IMR-90 (cell line): ENCODE measurements around the gene RAF1. TPM values are rescaled to one million over a fixed set of nuclear protein-coding genes. Genes with fewer than 3 reads are reported as not detected.
"Not testable (repeated sequence)": the region's sequence is repeated elsewhere in the genome, so short reads cannot be mapped to it uniquely, and the experiment has no call there.

Source experiments
- ATAC-seq: fragments of 200-7000 bp; cut with Tn5 transposase; 2 replicates; pipeline ENCODE4 v1.9.1; 2020; ENCODE audit warnings: low read depth, mild to moderate bottlenecking, moderate library complexity
- BruUV-seq: library from RNA; stranded (reverse); fragments of 400-500 nt; replicated peaks from 2 replicates; lab custom pipeline; 2021; lab: Mats Ljungman, UMichigan
- CTCF ChIA-PET: fragments of 300-600 bp; formaldehyde crosslinking; extraction: SDS; loops from one replicate; lab custom pipeline; 2021; ENCODE audit warnings: antibody characterized with exemption; lab: Yijun Ruan, JAX
- POLR2A ChIA-PET: fragments of 300-600 bp; sonication (Branson Sonifier 250); formaldehyde crosslinking; loops from one replicate; lab custom pipeline; 2022; ENCODE audit warnings: antibody characterized with exemption; ENCODE audit not compliant: unreplicated experiment; lab: Charles Lee
- DNase-seq: peaks from one replicate; pipeline ENCODE4 v3.0.0; 2013
- H2AFZ ChIP-seq: replicated peaks from 2 replicates; pipeline ENCODE3; 2013; ENCODE audit warnings: low read length, mild to moderate bottlenecking; ENCODE audit not compliant: poor library complexity
- H2AK5ac ChIP-seq: 2 replicates; pipeline ENCODE4 v1.6.1; 2013; ENCODE audit warnings: low read depth, low read length, inconsistent platforms
- H2AK9ac ChIP-seq: replicated peaks from 2 replicates; pipeline ENCODE3; 2013; ENCODE audit warnings: mild to moderate bottlenecking, low read depth, low read length, moderate library complexity; ENCODE audit not compliant: poor library complexity
- H2BK120ac ChIP-seq: 2 replicates; pipeline ENCODE4 v1.6.1; 2013; ENCODE audit warnings: low read depth, low read length, inconsistent platforms
- H2BK15ac ChIP-seq: 3 replicates; pipeline ENCODE4 v1.6.1; 2013; ENCODE audit warnings: low read depth, low read length, inconsistent platforms
- H2BK20ac ChIP-seq: 2 replicates; pipeline ENCODE4 v1.6.1; 2013; ENCODE audit warnings: low read depth, mild to moderate bottlenecking, inconsistent platforms, low read length, moderate library complexity
- H2BK5ac ChIP-seq: 2 replicates; pipeline ENCODE4 v1.6.1; 2013; ENCODE audit warnings: mild to moderate bottlenecking, low read depth, low read length, inconsistent platforms; ENCODE audit not compliant: poor library complexity, severe bottlenecking
- H3K14ac ChIP-seq: replicated peaks from 2 replicates; pipeline ENCODE4 v1.6.1; 2013; ENCODE audit warnings: low read depth, low read length, inconsistent platforms
- H3K18ac ChIP-seq: 2 replicates; pipeline ENCODE4 v1.6.1; 2013; ENCODE audit warnings: low read depth, low read length, control low read depth
- H3K23ac ChIP-seq: 2 replicates; pipeline ENCODE4 v1.6.1; 2013; ENCODE audit warnings: low read depth, low read length, inconsistent platforms
- H3K27ac ChIP-seq: 2 replicates; pipeline ENCODE4 v1.5.1; 2013; ENCODE audit warnings: mild to moderate bottlenecking, control low read depth, low read length; ENCODE audit not compliant: insufficient read depth
- H3K27me3 ChIP-seq: 2 replicates; pipeline ENCODE4 v1.6.1; 2013; ENCODE audit warnings: low read length; ENCODE audit not compliant: control insufficient read depth, insufficient read depth
- H3K36me3 ChIP-seq: 2 replicates; pipeline ENCODE4 v1.6.1; 2013; ENCODE audit warnings: low read length, mixed read lengths; ENCODE audit not compliant: control insufficient read depth, insufficient read depth
- H3K4ac ChIP-seq: 2 replicates; pipeline ENCODE4 v1.6.1; 2013; ENCODE audit warnings: low read depth, low read length, inconsistent platforms
- H3K4me1 ChIP-seq: 2 replicates; pipeline ENCODE4 v1.6.1; 2013; ENCODE audit warnings: low read length, mixed read lengths; ENCODE audit not compliant: control insufficient read depth, insufficient read depth
- H3K4me2 ChIP-seq: 2 replicates; pipeline ENCODE4 v1.6.1; 2013; ENCODE audit warnings: low read depth, mild to moderate bottlenecking, control low read depth, low read length, moderate library complexity
- H3K4me3 ChIP-seq: 2 replicates; pipeline ENCODE4 v1.5.1; 2013; ENCODE audit warnings: low read depth, mild to moderate bottlenecking, control low read depth, low read length, moderate library complexity; ENCODE audit not compliant: insufficient read depth
- H3K56ac ChIP-seq: 2 replicates; pipeline ENCODE4 v1.6.1; 2013; ENCODE audit warnings: low read length, inconsistent platforms; ENCODE audit not compliant: insufficient read depth; ENCODE audit errors: extremely low read depth
- H3K79me1 ChIP-seq, 2 experiments: 2 replicates each; pipeline ENCODE4 v1.6.1; 2013; ENCODE audit warnings: low read length in 2 of 2, inconsistent platforms in 1 of 2, low read depth in 1 of 2
- H3K9ac ChIP-seq: 2 replicates; pipeline ENCODE4 v1.6.1; 2013; ENCODE audit warnings: low read depth, low read length, control low read depth
- H3K9me1 ChIP-seq: 2 replicates; pipeline ENCODE4 v1.6.1; 2013; ENCODE audit warnings: low read length, inconsistent platforms; ENCODE audit not compliant: insufficient read depth
- H3K9me3 ChIP-seq: 2 replicates; pipeline ENCODE4 v1.6.1; 2013; ENCODE audit warnings: low read length; ENCODE audit not compliant: control insufficient read depth, insufficient read depth
- H4K20me1 ChIP-seq: 2 replicates; pipeline ENCODE4 v1.6.1; 2013; ENCODE audit warnings: low read length, inconsistent platforms; ENCODE audit not compliant: insufficient read depth
- H4K5ac ChIP-seq: 2 replicates; pipeline ENCODE4 v1.6.1; 2013; ENCODE audit warnings: mild to moderate bottlenecking, low read depth, low read length, control low read depth
- H4K8ac ChIP-seq, 2 experiments: 2 replicates each; pipeline ENCODE4 v1.6.1; 2013; ENCODE audit warnings: low read depth in 2 of 2, low read length in 2 of 2, control low read depth in 1 of 2, inconsistent platforms in 1 of 2
- H4K91ac ChIP-seq: 2 replicates; pipeline ENCODE4 v1.6.1; 2013; ENCODE audit warnings: low read depth, low read length, inconsistent platforms; ENCODE audit not compliant: insufficient read depth
- WGBS, 2 experiments: methylation state at CpG; one replicate each; pipeline versions ENCODE4 v1.1.5 to v1.1.7; 2013; ENCODE audit warnings: missing lambda C conversion rate in 2 of 2; ENCODE audit not compliant: insufficient read length in 1 of 2; ENCODE audit errors: extremely low coverage in 2 of 2; 5-methylcytosine and 5-hydroxymethylcytosine counted together
- dilution Hi-C: fragments of 300-500 bp; cut with HindIII; formaldehyde crosslinking; loops from one replicate; pipeline ENCODE4 v1.14.3; 2018; ENCODE audit warnings: low sequenced_read_pairs; ENCODE audit not compliant: unreplicated experiment
- in situ Hi-C: fragments of 300-500 bp; cut with MboI; formaldehyde crosslinking; loops from 3 replicates; pipeline ENCODE4 v1.14.3; 2019; ENCODE audit warnings: low sequenced_read_pairs, inconsistent platforms, mixed read lengths
- intact Hi-C: fragments of 100-400 bp; cut with micrococcal nuclease; formaldehyde crosslinking; loops from 2 replicates; pipeline ENCODE4 v1.10.0; 2022
- polyA plus RNA-seq, 3 experiments: library from polyadenylated mRNA; depleted of rRNA; stranded (reverse); fragments of >200 nt; gene quantifications; 2 replicates each; pipeline ENCODE4 v1.2.3, GENCODE V29; 2012; ENCODE audit warnings: low replicate concordance in 1 of 3
- total RNA-seq: library from RNA; depleted of rRNA; stranded (reverse); fragments of >200 nt; gene quantifications from 2 replicates; pipeline ENCODE4 v1.2.3, GENCODE V29; 2012

RAF1 gene
- total and polyA plus RNA-seq, 2 of the 4 experiments (the other 2 are of a cell fraction): 115 to 151 TPM

GRCh38 chr3:12673956-12674736 is 10.2 kb upstream of the RAF1 start:
- H2AFZ ChIP-seq, H4K8ac ChIP-seq, H3K23ac ChIP-seq, H3K9me3 ChIP-seq, H2BK5ac ChIP-seq, DNase-seq, H3K4me2 ChIP-seq, H2BK15ac ChIP-seq, H3K4ac ChIP-seq, H3K56ac ChIP-seq, H3K79me1 ChIP-seq, CTCF ChIA-PET, H3K9ac ChIP-seq, H3K18ac ChIP-seq, H2AK9ac ChIP-seq, H4K91ac ChIP-seq, H3K27me3 ChIP-seq, intact Hi-C loops, H3K14ac ChIP-seq, H3K4me1 ChIP-seq, H2AK5ac ChIP-seq, H2BK120ac ChIP-seq, H4K20me1 ChIP-seq, H3K9me1 ChIP-seq, H3K4me3 ChIP-seq, BruUV-seq, H3K27ac ChIP-seq, POLR2A ChIA-PET, in situ Hi-C loops, H3K36me3 ChIP-seq, H2BK20ac ChIP-seq, H4K5ac ChIP-seq, ATAC-seq, dilution Hi-C loops: not testable (repeated sequence)
- WGBS, 2 experiments: no CpG with 5 or more reads among the region's 10 CpGs
